ENCODE data around the gene PAN3. TPM values are rescaled to one million over a fixed set of nuclear protein-coding genes. Genes with fewer than 3 reads are reported as not detected.

Gene PAN3
- total and polyA plus RNA-seq, 2 of the 8 experiments (the other 6 are each of a cell fraction or from before 2014, with no cell fraction given) = 12.7 to 39.3 TPM

DNA sequence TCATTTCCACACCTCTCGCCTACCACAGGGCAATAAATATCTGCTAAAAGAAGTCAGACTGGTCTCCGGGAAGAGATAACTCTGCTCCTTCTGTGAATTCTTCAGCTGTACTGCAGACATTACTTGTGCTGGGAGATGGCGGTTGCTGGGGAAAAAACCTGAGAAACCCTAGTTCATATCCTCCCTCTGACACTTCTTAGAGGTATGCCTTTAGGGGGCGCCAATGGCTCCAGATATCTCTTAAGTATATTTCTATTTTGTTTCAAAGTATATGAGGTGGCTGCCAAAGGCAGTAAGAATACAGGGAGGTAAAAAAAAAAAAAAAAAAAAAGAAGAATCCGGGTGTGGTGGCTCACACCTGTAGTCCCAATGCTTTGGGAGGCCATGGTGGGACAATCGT, 175.2 kb downstream of the PAN3 start:
- Histone ChIP-seq H3K4me1 (replicated peaks in 1 of 4; ENCODE audit: control insufficient read depth in 3 of 4, insufficient read depth in 4 of 4, low read length in 3 of 4) (peaks cover 0 to 4% (median under 1%) of the 10 kb centered on the region in 4 experiments; a peak in 2 of 7 replicates), H3K23ac (ENCODE audit: insufficient read length) (no peak overlapping the region), H3K9ac (replicated peaks in 1 of 4; ENCODE audit: extremely low read depth in 1 of 4, low read depth in 3 of 4, low read length in 3 of 4) (no peak overlapping the region), H2BK5ac (ENCODE audit: low read depth, low read length) (no peak overlapping the region), H2BK120ac (replicated peaks; ENCODE audit: low read depth, low read length) (no peak overlapping the region), H2BK15ac (ENCODE audit: low read length) (no peak overlapping the region), H4K20me1 (replicated peaks in 1 of 2; ENCODE audit: control insufficient read depth in 1 of 2, insufficient read depth in 2 of 2, low read length in 2 of 2) (peaks cover 0 to 2% of the 10 kb centered on the region in 2 experiments), H2BK20ac (ENCODE audit: low read length) (no peak overlapping the region), H3K23me2 (ENCODE audit: low read depth, low read length) (no peaks in the 10 kb centered on the region), H4K5ac (ENCODE audit: insufficient read length, low read depth, low read length) (no peak overlapping the region), H2AK5ac (ENCODE audit: low read depth, low read length) (no peak overlapping the region), H3K4me3 (ENCODE audit: extremely low read depth in 1 of 4, insufficient read depth in 2 of 4, low read depth in 3 of 4, low read length in 4 of 4) (no peak overlapping the region), H3K4me2 (ENCODE audit: insufficient read depth in 1 of 2, low read depth in 2 of 2, low read length in 2 of 2) (no peak overlapping the region), H3K4ac (replicated peaks; ENCODE audit: insufficient read length, low read depth, low read length) (no peak overlapping the region), H4K8ac (ENCODE audit: extremely low read depth, insufficient read depth, low read length) (no peak overlapping the region), H3K79me2 (ENCODE audit: control insufficient read depth in 1 of 2, insufficient read depth in 2 of 2, low read length in 2 of 2) (no peaks in the 10 kb centered on the region), H3K36me3 (ENCODE audit: control insufficient read depth in 2 of 4, insufficient read depth in 4 of 4, low read length in 3 of 4) (peaks cover 0 to 6% (median 3%) of the 10 kb centered on the region in 4 experiments; a peak in 2 of 8 replicates), H3K9me3 (ENCODE audit: insufficient read depth in 2 of 2, low read depth in 1 of 2, low read length in 1 of 2) (no peaks in the 10 kb centered on the region), H3K56ac (replicated peaks; ENCODE audit: insufficient read length, low read depth, low read length) (no peak overlapping the region), H2BK12ac (ENCODE audit: low read depth, low read length) (no peak overlapping the region), H3K27me3 (replicated peaks in 1 of 4; ENCODE audit: control insufficient read depth in 3 of 4, extremely low read depth in 1 of 4, insufficient read depth in 3 of 4, low read length in 3 of 4) (no peaks in the 10 kb centered on the region), H3K79me1 (ENCODE audit: low read depth, low read length) (no peaks in the 10 kb centered on the region), H4K91ac (replicated peaks; ENCODE audit: insufficient read length, low read length) (no peak overlapping the region), H3K27ac (ENCODE audit: low read depth, low read length) (no peak overlapping the region), H3K14ac (ENCODE audit: insufficient read length) (no peak overlapping the region), H2AFZ (ENCODE audit: low read length) (no peak overlapping the region), H3K18ac (ENCODE audit: extremely low read depth, low read length) (no peak overlapping the region)
- FAIRE-seq = no peak
- ChIA-PET CTCF (ENCODE audit: partially characterized antibody) (interaction anchor here (0.7 to 4.1 kb wide), 5 partner anchors 11 to 312 kb away, joined by 3 to 20 read pairs (median 3); no protein-coding TSS in a partner anchor), POLR2A (ENCODE audit: partially characterized antibody) (interaction anchor here (0.7 kb wide), 1 partner anchor 18 kb away, joined by 3 read pairs; no protein-coding TSS in a partner anchor)
- DNase-seq (ENCODE audit: low read depth in 1 of 2, low spot score in 2 of 2) = no peak
- WGBS, 2 experiments (ENCODE audit: extremely low coverage in 1 of 2, insufficient coverage in 1 of 2, insufficient read length in 1 of 2, insufficient replicate concordance in 2 of 2, low coverage in 1 of 2, low lambda C conversion rate in 2 of 2, missing lambda C conversion rate in 1 of 2) = 88% methylated on average over 6 of the region's 6 CpGs; no CpG with 5 or more reads in 1 of the 2 experiments
- TF ChIP-seq MAX (IDR thresholded peaks at IDR 0.05) = no peak
- TF ChIP-seq ATF3 (IDR thresholded peaks at IDR 0.05; ENCODE audit: insufficient read depth, low read depth, low read length) = no peak
